CD4-positive, alpha-beta T cell treated with Interleukin-17A for 4 hours (primary cell): ENCODE measurements around the gene CACNG8.
A peak's percentile ranks its signal among the peaks of the same experiment; 100 is the strongest.
"Not testable (repeated sequence)": the region's sequence is repeated elsewhere in the genome, so short reads cannot be mapped to it uniquely, and the experiment has no call there.

ENCODE experiments used
- DNase-seq: peaks from one replicate; pipeline ENCODE4 v3.0.0-alpha.2; 2020; ENCODE audit warnings: mixed read lengths

CACNG8 gene

DNA sequence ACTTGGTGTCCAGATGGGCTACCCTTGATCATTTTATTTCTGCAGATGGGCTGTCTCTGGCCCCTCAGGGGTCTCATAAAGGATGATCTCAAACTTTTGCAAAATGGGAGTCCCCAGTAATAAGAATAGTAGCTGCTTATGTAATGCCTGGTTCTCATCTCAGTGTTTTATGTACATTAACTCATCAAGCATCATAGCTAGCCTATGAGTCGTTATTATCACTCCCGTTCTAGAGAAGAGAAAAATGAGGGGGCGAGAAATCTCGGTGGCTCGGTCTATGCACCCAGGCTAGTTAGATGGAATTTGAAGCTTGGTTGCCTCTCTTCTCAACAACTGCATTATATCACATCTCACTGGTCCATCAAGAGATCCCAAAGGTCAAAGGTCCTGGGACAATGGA is 32.1 kb downstream of the CACNG8 start:
- no peak for DNase-seq

DNA sequence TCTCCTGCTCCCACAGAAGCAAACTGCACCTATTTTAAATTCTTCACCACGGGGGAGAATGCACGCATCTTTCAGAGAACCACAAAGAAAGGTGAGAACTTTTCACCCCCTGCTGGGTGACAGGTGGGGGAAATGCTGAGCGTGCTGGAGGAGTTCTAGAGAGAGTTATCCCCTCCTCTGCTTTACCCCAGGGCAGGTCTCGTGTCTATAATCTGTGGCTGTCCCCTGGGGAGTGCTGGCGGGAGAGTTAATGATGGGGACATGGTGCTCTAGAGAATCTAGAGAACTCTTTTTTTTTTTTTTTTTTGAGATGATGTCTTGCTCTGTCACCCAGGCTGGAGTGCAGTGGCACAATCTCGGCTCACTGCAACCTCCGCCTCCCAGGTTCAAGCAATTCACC is 35.5 kb downstream of the CACNG8 start:
- no peak for DNase-seq

DNA sequence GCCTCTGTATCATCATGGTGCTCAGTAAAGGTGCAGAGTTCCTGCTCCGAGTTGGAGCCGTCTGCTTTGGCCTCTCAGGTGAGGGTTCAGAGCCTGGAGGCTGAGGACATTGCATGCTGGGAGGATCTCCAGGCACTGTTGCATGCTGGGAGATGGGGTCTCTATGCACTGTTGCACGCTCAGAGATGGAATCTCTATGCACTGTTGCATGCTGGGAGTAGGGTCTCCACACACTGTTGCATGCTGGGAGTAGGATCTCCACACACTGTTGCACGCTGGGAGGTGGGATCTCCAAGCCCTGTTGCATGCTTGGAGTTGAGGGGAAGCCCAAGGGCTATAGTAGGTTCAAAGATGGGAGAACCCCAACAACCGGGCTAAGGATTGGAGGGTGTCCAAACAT is 37.0 kb downstream of the CACNG8 start:
- DNase-seq: no peak

DNA sequence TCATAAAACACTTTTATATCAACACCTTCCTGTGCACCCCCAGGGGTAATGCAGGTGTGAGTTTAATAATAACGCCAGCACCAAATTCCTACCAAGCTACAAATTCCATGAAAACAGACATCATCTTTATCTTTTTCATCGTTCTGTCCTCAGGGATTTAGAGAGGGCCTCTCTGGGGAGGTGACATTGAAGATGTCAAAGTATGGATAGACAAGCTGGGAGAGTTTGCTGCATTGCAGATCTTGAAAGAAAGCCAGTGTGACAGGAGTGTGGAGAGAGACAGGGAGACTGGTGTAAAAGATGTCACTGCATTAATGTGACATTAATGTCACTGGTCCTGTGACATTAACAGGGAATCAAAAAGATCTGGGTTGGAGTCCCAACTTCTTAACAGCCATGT is 38.8 kb downstream of the CACNG8 start:
- DNase-seq: no peak

- DNase-seq: no peak
These were observed 40.0 kb downstream of the CACNG8 start for GRCh38 chr19:54002495-54003315.

DNA sequence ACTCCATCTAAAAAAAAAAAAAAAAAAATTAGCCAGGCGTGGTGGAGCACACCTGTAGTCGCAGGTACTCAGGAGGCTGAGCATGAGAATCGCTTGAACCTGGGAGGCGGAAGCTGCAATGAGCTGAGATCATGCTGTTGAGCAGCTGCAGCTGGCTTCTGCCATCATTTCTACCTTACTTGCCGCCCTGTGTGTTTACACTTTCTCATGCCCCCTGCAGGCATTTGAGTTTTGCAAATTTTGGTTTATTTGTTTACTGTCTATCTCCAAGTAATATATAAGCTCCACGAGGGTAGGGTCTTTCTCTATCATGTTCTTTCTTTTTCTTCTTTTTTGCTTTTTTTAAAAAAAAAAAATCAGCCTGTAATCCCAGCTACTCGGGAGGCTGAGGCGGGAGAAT is 46.7 kb downstream of the CACNG8 start:
- no peak for DNase-seq

DNA sequence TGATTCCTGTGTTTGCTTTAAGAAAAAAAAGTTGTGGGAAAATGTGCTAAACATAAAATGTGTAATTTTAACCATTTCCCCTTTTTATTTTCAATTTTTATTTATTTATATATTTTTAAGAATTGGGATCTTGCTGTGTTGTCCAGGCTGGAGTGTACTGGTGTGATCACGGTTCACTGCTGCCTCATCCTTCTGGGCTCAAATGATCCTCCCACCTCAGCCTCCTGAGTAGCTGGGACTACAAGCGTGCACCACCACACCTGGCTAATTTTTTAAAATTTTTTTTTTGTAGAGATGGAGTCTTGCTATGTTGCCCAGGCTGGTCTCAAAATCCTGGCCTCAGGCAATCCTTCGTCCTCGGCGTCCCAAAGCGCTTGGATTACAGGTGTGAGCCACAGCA is 47.7 kb downstream of the CACNG8 start:
- no peak for DNase-seq

DNA sequence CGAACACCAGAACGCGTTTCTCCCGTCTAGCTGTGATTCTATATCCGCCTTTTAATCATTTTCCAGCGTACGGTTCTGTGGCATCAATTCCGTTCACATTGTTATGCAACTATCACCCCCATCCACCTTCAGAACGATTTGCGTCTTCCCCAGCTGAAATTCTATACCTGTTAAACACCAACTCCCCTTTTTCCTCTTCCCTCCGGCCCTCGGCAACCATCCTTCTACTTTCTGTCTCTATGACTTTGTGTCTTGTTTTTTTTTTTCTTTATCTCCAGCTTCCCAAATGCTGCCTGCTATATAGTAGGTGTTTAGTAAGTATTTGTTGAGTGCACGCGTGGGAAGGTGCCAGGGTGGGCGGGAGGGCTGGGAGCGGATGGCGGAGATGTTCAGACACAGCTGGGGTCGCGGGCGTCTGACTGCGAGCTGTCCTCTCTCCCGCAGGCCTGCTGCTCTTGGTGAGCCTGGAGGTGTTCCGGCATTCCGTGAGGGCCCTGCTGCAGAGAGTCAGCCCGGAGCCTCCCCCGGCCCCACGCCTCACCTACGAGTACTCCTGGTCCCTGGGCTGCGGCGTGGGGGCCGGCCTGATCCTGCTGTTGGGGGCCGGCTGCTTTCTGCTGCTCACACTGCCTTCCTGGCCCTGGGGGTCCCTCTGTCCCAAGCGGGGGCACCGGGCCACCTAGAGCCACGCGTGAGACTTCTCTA is 48.9 kb downstream of the CACNG8 start:
- no peak for DNase-seq

GRCh38 chr19:54013866-54014265 is 51.1 kb downstream of the CACNG8 start:
- DNase-seq: no peak

- no peak for DNase-seq
These were observed 52.3 kb downstream of the CACNG8 start for GRCh38 chr19:54014920-54015560.

DNA sequence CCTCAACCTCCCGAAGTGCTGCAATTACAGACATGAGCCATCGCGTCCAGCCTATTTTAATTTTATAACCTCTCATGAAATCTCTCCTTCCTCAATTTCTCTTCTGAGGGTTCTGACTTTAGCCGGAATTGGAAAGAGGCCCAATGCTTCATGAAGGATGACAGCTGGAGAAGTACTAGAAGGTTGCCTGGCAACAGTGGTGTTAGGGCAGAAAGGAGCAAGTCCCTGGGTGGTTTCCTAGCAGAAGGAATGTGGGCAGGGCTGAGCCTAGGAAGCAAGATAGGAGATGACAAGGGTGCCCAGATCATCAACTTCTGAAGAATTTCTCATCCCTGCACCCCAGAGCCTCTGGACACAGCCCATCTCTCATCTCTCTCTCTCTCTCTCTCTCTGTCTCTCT is 54.5 kb downstream of the CACNG8 start:
- DNase-seq: no peak

GRCh38 chr19:54021363-54021762 is 58.6 kb downstream of the CACNG8 start:
- no peak for DNase-seq

- no peak for DNase-seq
These were observed 59.2 kb downstream of the CACNG8 start for GRCh38 chr19:54021932-54022331.

GRCh38 chr19:54023191-54023590 is 60.5 kb downstream of the CACNG8 start:
- DNase-seq: no peak

GRCh38 chr19:54024660-54025059 is 61.9 kb downstream of the CACNG8 start:
- DNase-seq: no peak

DNA sequence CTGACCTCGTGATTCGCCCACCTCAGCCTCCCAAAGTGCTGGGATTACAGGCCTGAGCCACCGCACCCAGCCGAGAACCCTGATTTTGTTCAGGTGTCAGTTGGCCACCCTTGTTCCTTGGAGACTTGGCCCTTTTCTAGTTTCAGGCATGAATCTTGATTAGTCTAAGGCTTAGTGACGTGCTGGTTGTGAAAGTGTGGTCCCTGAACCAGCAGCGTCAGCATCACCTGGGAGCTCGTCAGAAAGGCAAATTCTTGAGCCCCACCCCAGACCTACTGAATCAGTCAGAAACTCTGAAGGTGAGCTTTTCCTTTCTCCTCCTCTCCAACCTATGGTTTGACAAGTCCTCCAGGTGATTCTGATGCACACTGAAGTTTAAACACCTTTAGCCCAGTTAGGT is 63.9 kb downstream of the CACNG8 start:
- DNase-seq: no peak

GRCh38 chr19:54029301-54029700 is 66.6 kb downstream of the CACNG8 start:
- DNase-seq: no peak

- DNase-seq: peak; percentile 68
These were observed 67.3 kb downstream of the CACNG8 start for GRCh38 chr19:54029930-54030490.

GRCh38 chr19:54030895-54031586 is 68.3 kb downstream of the CACNG8 start:
- no peak for DNase-seq

DNA sequence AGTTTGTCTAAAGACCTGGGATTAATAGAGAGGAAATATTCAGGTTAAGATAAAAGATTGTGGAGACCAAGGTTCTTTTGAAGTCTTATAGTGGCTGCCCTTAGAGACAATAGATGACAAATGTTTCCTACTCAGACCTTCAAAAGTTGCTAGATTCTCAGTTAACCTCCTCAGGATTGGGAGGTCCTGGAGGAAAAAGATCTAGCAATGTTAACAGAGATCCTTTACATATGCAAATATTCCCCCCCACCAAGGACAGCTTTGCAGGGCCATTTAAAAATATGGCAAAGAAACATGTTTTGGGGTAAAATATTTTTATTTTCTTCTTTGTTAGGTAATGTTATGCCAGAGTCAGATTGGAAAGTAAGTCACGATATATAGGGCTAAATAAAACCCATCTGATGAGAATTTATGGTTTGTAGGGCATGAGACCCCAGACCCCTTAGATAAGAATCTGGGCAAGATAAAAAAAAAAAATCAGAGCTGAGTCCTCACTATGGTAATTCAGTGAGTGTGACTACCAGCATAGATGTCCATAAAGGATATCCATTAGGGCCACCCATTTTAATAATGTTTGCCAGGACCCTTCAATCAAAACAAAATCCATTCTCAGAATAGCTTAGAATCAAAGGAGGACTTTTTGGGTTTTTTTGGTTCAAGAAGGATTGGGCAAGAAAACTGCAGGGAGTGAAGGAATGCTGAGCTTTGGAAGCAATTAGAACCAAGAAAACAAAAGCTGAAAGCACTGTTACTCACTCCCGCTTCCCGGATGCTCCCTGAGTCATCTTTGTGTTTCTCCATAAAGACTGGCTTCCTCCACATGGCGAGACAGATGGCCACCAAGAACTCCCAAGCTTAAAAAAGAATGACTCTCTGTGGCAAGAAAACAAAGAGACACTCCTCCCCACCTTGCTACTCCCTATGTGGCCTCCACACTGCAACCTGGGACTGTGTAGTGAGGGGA is 72.8 kb downstream of the CACNG8 start:
- DNase-seq: no peak

GRCh38 chr19:54036542-54036941 is 73.8 kb downstream of the CACNG8 start:
- not testable (repeated sequence) for DNase-seq
